ENCODE data around the gene MYO15B. TPM values are rescaled to one million over a fixed set of nuclear protein-coding genes. Genes with fewer than 3 reads are reported as not detected.

MYO15B gene
- total RNA-seq, 1 donor from 2014 or later: 1.6 TPM

GRCh38 chr17:75667825-75668224 lies 80.2 kb downstream of the MYO15B start:
- Histone ChIP-seq H3K4me3 (ENCODE audit: low read depth, low read length) (peak overlapping the region; percentile 92), H3K27me3 (ENCODE audit: control insufficient read depth, insufficient read depth, low read length) (no peaks in the 10 kb centered on the region), H3K36me3 (ENCODE audit: control insufficient read depth, insufficient read depth, low read length) (peaks cover 14% of the 10 kb centered on the region)
- TF ChIP-seq CTCF (IDR thresholded peaks at IDR 0.05; ENCODE audit: insufficient read depth, low read length, severe bottlenecking): no peak
- FAIRE-seq (no peak), DNase-seq (ENCODE audit: low read depth) (no peak)

- DNase-seq (ENCODE audit: low read depth) (no peak), FAIRE-seq (no peak)
- peaks cover 14% of the 10 kb centered on the region for H3K36me3 ChIP-seq (ENCODE audit: control insufficient read depth, insufficient read depth, low read length)
Observed at GRCh38 chr17:75668489-75668888, 80.9 kb downstream of the MYO15B start.

GRCh38 chr17:75670868-75671267 lies 83.3 kb downstream of the MYO15B start:
- no peak for DNase-seq (ENCODE audit: low read depth)
- Histone ChIP-seq H3K27me3 (ENCODE audit: control insufficient read depth, insufficient read depth, low read length) (no peaks in the 10 kb centered on the region), H3K36me3 (ENCODE audit: control insufficient read depth, insufficient read depth, low read length) (peaks cover 16% of the 10 kb centered on the region), H3K4me3 (ENCODE audit: low read depth, low read length) (no peak overlapping the region)
- FAIRE-seq: no peak
- no peak for TF ChIP-seq CTCF (IDR thresholded peaks at IDR 0.05; ENCODE audit: insufficient read depth, low read length, severe bottlenecking)

More at GRCh38 chr17:75668489-75668888, 80.9 kb downstream of the MYO15B start:
- Histone ChIP-seq H3K27me3 (ENCODE audit: control insufficient read depth, insufficient read depth, low read length) (no peaks in the 10 kb centered on the region), H3K4me3 (ENCODE audit: low read depth, low read length) (no peak overlapping the region)
- no peak for TF ChIP-seq CTCF (IDR thresholded peaks at IDR 0.05; ENCODE audit: insufficient read depth, low read length, severe bottlenecking)

GRCh38 chr17:75672011-75672410 lies 84.4 kb downstream of the MYO15B start:
- H3K27me3 ChIP-seq (ENCODE audit: control insufficient read depth, insufficient read depth, low read length): no peaks in the 10 kb centered on the region
- FAIRE-seq: no peak
- H3K4me3 ChIP-seq (ENCODE audit: low read depth, low read length): no peak overlapping the region
- H3K36me3 ChIP-seq (ENCODE audit: control insufficient read depth, insufficient read depth, low read length): peaks cover 16% of the 10 kb centered on the region
- DNase-seq (ENCODE audit: low read depth): no peak
- TF ChIP-seq CTCF (IDR thresholded peaks at IDR 0.05; ENCODE audit: insufficient read depth, low read length, severe bottlenecking): no peak

GRCh38 chr17:75673487-75673886 lies 85.9 kb downstream of the MYO15B start:
- DNase-seq (ENCODE audit: low read depth) (no peak), FAIRE-seq (no peak)
- Histone ChIP-seq H3K27me3 (ENCODE audit: control insufficient read depth, insufficient read depth, low read length) (no peaks in the 10 kb centered on the region), H3K4me3 (ENCODE audit: low read depth, low read length) (no peak overlapping the region), H3K36me3 (ENCODE audit: control insufficient read depth, insufficient read depth, low read length) (peaks cover 18% of the 10 kb centered on the region)
- no peak for TF ChIP-seq CTCF (IDR thresholded peaks at IDR 0.05; ENCODE audit: insufficient read depth, low read length, severe bottlenecking)

Other genes starting within 250 kb of the MYO15B start
- 102 and 103 TPM in 2 replicates for gene GRB2, start 182.1 kb upstream of the MYO15B start, total RNA-seq
- 13.7 and 14.5 TPM in 2 replicates for gene TMEM94, start 131.2 kb upstream of the MYO15B start, total RNA-seq
- 3.9 and 5.0 TPM in 2 replicates for gene CASKIN2, start 72.3 kb upstream of the MYO15B start, total RNA-seq
- 16.3 and 25.3 TPM in 2 replicates for gene TSEN54, start 71.3 kb upstream of the MYO15B start, total RNA-seq
- 44.5 and 63.9 TPM in 2 replicates for gene LLGL2, start 62.1 kb upstream of the MYO15B start, total RNA-seq
- gene SMIM5, start 45.6 kb downstream of the MYO15B start, total RNA-seq: 3.9 and 7.4 TPM in 2 replicates
- 11.6 and 28.9 TPM in 2 replicates for gene RECQL5, start 79.4 kb downstream of the MYO15B start, total RNA-seq
- 58.4 and 65.0 TPM in 2 replicates for gene SAP30BP, start 79.5 kb downstream of the MYO15B start, total RNA-seq
- gene ITGB4, start 133.7 kb downstream of the MYO15B start, total RNA-seq: 297 and 565 TPM in 2 replicates
- 13.4 and 32.8 TPM in 2 replicates for gene GALK1, start 177.4 kb downstream of the MYO15B start, total RNA-seq
- 10.8 and 11.4 TPM in 2 replicates for gene UNK, start 197.0 kb downstream of the MYO15B start, total RNA-seq